Measurements from ENCODE around the gene FBXO45. TPM values are rescaled to one million over a fixed set of nuclear protein-coding genes. Genes with fewer than 3 reads are reported as not detected.

FBXO45 gene
- total and polyA plus RNA-seq, 12 donors, result 1.5 to 8.1 (median 5.1) TPM

- Histone ChIP-seq H3K27me3 (no peaks in the 10 kb centered on the region), H3K36me3 (replicated peaks in 1 of 2) (no peaks in the 10 kb centered on the region), H3K4me3 (no peak overlapping the region), H3K9me3 (replicated peaks in 1 of 3) (no peaks in the 10 kb centered on the region), H3K27ac (no peak overlapping the region), H3K4me1 (replicated peaks in 1 of 2) (no peaks in the 10 kb centered on the region)
- no peak for TF ChIP-seq POLR2A (IDR thresholded peaks at IDR 0.05)
- no peak for TF ChIP-seq CTCF (IDR thresholded peaks at IDR 0.05)
- WGBS, 4 donors, result 85 to 93% (median 91%) methylated on average over 6 of the region's 6 CpGs
- no peak for DNase-seq
- intact Hi-C loops (cut with DNase I), result loop anchor here in 1 of 2 donors (10.0 kb wide), 1 partner anchor 82 kb away; no protein-coding TSS in a partner anchor
Observed at GRCh38 chr3:196602673-196603072, 34.2 kb downstream of the FBXO45 start.

GRCh38 chr3:196603683-196604082 is 35.2 kb downstream of the FBXO45 start:
- WGBS, 4 donors, result 34 to 44% (median 38%) methylated on average over 7 of the region's 7 CpGs
- intact Hi-C loops (cut with DNase I), result loop anchor here in 1 of 2 donors (10.0 kb wide), 1 partner anchor 81 kb away; no protein-coding TSS in a partner anchor
- no peaks in the 10 kb centered on the region for H3K36me3 ChIP-seq (replicated peaks in 1 of 2)
- H3K9me3 ChIP-seq (replicated peaks in 1 of 3), result peaks cover 0 to 4% (median 0%) of the 10 kb centered on the region in 3 donors
- peak in 1 of 7 donors; percentile 11 for DNase-seq
- H3K4me3 ChIP-seq, result no peak overlapping the region
- H3K4me1 ChIP-seq (replicated peaks in 1 of 2), result no peaks in the 10 kb centered on the region
- no peaks in the 10 kb centered on the region for H3K27me3 ChIP-seq
- TF ChIP-seq POLR2A (IDR thresholded peaks at IDR 0.05) (no peak), CTCF (IDR thresholded peaks at IDR 0.05) (no peak)
- H3K27ac ChIP-seq, result no peak overlapping the region

GRCh38 chr3:196604548-196604947 is 36.1 kb downstream of the FBXO45 start:
- no peak for TF ChIP-seq CTCF (IDR thresholded peaks at IDR 0.05)
- intact Hi-C loops (cut with DNase I), result loop anchor here in 1 of 2 donors (10.0 kb wide), 1 partner anchor 80 kb away; no protein-coding TSS in a partner anchor
- WGBS, 4 donors, result 67 to 77% (median 73%) methylated on average over 9 to 13 of the region's 13 CpGs
- no peak overlapping the region for H3K4me3 ChIP-seq
- DNase-seq, result no peak
- no peaks in the 10 kb centered on the region for H3K36me3 ChIP-seq (replicated peaks in 1 of 2)
- no peaks in the 10 kb centered on the region for H3K27me3 ChIP-seq
- H3K27ac ChIP-seq, result no peak overlapping the region
- peaks cover 0 to 4% (median 0%) of the 10 kb centered on the region in 3 donors for H3K9me3 ChIP-seq (replicated peaks in 1 of 3)
- H3K4me1 ChIP-seq (replicated peaks in 1 of 2), result no peaks in the 10 kb centered on the region

DNA sequence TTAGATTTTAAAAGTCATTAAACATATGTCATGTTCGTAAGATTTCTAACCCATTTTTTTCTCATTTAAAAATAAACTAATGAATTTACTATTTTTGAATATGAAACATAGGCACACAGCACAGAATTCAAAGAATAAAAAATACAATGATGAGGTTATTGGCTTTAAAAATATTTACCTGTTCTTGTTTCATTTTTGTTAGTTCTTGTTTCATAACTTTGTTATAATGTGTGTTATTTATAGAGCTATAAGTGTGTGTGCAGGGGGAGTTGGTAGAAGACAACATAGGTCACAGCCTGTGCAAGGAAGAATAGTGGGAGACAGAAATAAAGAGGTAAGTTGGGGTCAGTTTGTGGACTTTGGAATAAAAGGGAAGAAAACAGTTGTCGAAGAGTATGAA is 40.2 kb downstream of the FBXO45 start:
- Histone ChIP-seq H3K4me1 (replicated peaks in 1 of 2) (no peaks in the 10 kb centered on the region), H3K9me3 (replicated peaks in 1 of 3) (peaks cover 0 to 4% (median 0%) of the 10 kb centered on the region in 3 donors), H3K27me3 (no peaks in the 10 kb centered on the region), H3K4me3 (no peak overlapping the region), H3K36me3 (replicated peaks in 1 of 2) (no peaks in the 10 kb centered on the region), H3K27ac (no peak overlapping the region)
- no peak for DNase-seq
- intact Hi-C loops (cut with DNase I), result loop anchor here (5.0 to 10.0 kb wide), 2 partner anchors 76 to 79 kb away; no protein-coding TSS in a partner anchor
- 93 to 96% (median 95%) methylated on average over 2 of the region's 2 CpGs for WGBS, 4 donors
- TF ChIP-seq CTCF (IDR thresholded peaks at IDR 0.05) (no peak), POLR2A (IDR thresholded peaks at IDR 0.05) (no peak)
